Measurements from ENCODE around the gene SLC47A2.
A peak's percentile ranks its signal among the peaks of the same experiment; 100 is the strongest.

SLC47A2 gene

GRCh38 chr17:19748807-19749193, 32.4 kb upstream of the SLC47A2 start:
- no peak for DNase-seq (ENCODE audit: extremely low read depth, insufficient read length)
- Histone ChIP-seq H3K4me3 (replicated peaks; ENCODE audit: low read depth, low read length) (no peak overlapping the region), H3K36me3 (ENCODE audit: control insufficient read depth, insufficient read depth, low read length) (no peaks in the 10 kb centered on the region), H3K27me3 (replicated peaks; ENCODE audit: control insufficient read depth, insufficient read depth, low read length) (no peaks in the 10 kb centered on the region)
- no peak for TF ChIP-seq CTCF (IDR thresholded peaks at IDR 0.05; ENCODE audit: insufficient read depth, low read length, poor library complexity, severe bottlenecking)

GRCh38 chr17:19747829-19748806, 31.7 kb upstream of the SLC47A2 start, which contains the start of gene ALDH3A1:
ALDH3A1 (minus strand) TSS chr17:19748298; CDS start chr17:19745129, 3,169 bp downstream.
- Histone ChIP-seq H3K4me3 (replicated peaks; ENCODE audit: low read depth, low read length) (no peak within 1 kb of the TSS), H3K36me3 (ENCODE audit: control insufficient read depth, insufficient read depth, low read length) (no peaks in the 10 kb centered on the region), H3K27me3 (replicated peaks; ENCODE audit: control insufficient read depth, insufficient read depth, low read length) (no peaks in the 10 kb centered on the region)
- DNase-seq (ENCODE audit: extremely low read depth, insufficient read length) = no peak
- TF ChIP-seq CTCF (IDR thresholded peaks at IDR 0.05; ENCODE audit: insufficient read depth, low read length, poor library complexity, severe bottlenecking) = no peak

- TF ChIP-seq CTCF (IDR thresholded peaks at IDR 0.05; ENCODE audit: insufficient read depth, low read length, poor library complexity, severe bottlenecking) = no peak
- DNase-seq (ENCODE audit: extremely low read depth, insufficient read length) = no peak
- Histone ChIP-seq H3K27me3 (replicated peaks; ENCODE audit: control insufficient read depth, insufficient read depth, low read length) (no peaks in the 10 kb centered on the region), H3K4me3 (replicated peaks; ENCODE audit: low read depth, low read length) (no peak overlapping the region), H3K36me3 (ENCODE audit: control insufficient read depth, insufficient read depth, low read length) (no peaks in the 10 kb centered on the region)
Measured at GRCh38 chr17:19747159-19747719, 30.9 kb upstream of the SLC47A2 start.

- no peaks in the 10 kb centered on the region for H3K27me3 ChIP-seq (replicated peaks; ENCODE audit: control insufficient read depth, insufficient read depth, low read length)
- H3K4me3 ChIP-seq (replicated peaks; ENCODE audit: low read depth, low read length) = no peak overlapping the region
- no peaks in the 10 kb centered on the region for H3K36me3 ChIP-seq (ENCODE audit: control insufficient read depth, insufficient read depth, low read length)
- no peak for DNase-seq (ENCODE audit: extremely low read depth, insufficient read length)
- TF ChIP-seq CTCF (IDR thresholded peaks at IDR 0.05; ENCODE audit: insufficient read depth, low read length, poor library complexity, severe bottlenecking) = no peak
Measured at GRCh38 chr17:19746517-19746916, 30.1 kb upstream of the SLC47A2 start.

DNA sequence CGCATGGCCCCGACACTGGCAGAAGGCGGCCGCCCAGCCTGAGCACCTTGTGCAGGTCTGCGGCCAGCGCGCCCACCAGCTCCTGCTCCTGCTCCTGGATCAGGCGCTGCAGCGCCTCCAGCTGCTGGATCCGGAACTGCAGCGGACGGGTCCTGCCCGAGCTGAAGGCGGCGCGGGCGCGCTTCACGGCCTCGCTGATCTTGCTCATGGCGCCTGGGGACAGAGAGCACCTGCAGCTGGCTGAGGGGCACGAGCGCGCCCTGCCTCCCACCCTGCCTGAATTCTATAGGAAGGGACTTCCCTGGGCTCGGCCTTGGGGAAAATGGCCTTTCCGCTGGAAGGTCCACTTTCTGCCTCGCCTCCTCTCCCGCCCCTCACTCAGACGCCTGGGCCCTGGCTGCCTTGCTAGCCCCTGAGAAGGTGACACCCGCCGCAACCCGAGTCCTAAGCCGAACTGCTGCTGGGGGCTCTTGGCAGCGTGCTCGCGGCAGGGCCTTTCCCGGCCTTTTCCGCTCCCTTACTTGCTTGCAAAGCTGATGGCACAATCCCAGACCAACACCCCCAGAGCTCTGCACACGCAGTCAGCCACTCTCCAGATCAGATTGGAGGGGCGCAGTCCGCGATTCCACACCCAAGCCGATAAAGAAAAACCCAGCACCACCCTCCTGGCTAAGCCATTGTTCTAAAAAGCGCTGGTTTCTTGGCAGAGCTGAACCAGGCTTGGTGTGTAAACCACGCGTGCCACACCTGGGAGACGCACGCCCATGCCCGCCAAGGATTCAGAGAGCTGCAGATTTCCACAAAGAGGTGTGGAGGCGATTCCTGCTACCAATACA, 28.8 kb upstream of the SLC47A2 start:
- TF ChIP-seq CTCF (IDR thresholded peaks at IDR 0.05; ENCODE audit: insufficient read depth, low read length, poor library complexity, severe bottlenecking) = peak; percentile 97
- H3K4me3 ChIP-seq (replicated peaks; ENCODE audit: low read depth, low read length) = peak overlapping the region; percentile 32
- H3K27me3 ChIP-seq (replicated peaks; ENCODE audit: control insufficient read depth, insufficient read depth, low read length) = no peaks in the 10 kb centered on the region
- no peaks in the 10 kb centered on the region for H3K36me3 ChIP-seq (ENCODE audit: control insufficient read depth, insufficient read depth, low read length)
- peak; percentile 84 for DNase-seq (ENCODE audit: extremely low read depth, insufficient read length)

Measured in GM06990 (cell line).